GM18505 (cell line): ENCODE data around the gene LGI2.
"Not testable (repeated sequence)": the region's sequence is repeated elsewhere in the genome, so short reads cannot be mapped to it uniquely, and the experiment has no call there.

Source experiments
- ATAC-seq: cut with Tn5 transposase; IDR thresholded peaks from one replicate; pipeline ENCODE4 v1.9.1; 2021; ENCODE audit not compliant: unreplicated experiment
- POLR2A ChIP-seq: IDR thresholded peaks from 4 replicates; pipeline ENCODE4 v1.6.1; 2011; ENCODE audit warnings: borderline replicate concordance; ENCODE audit not compliant: insufficient read depth, insufficient read length; ENCODE audit errors: extremely low read depth

LGI2 gene

GRCh38 chr4:25020236-25020635 is 10.5 kb downstream of the LGI2 start:
- no peak for TF ChIP-seq POLR2A
- no peak for ATAC-seq

GRCh38 chr4:25019501-25019900 is 11.2 kb downstream of the LGI2 start:
- ATAC-seq, result no peak
- no peak for TF ChIP-seq POLR2A

GRCh38 chr4:25015012-25015411 is 15.7 kb downstream of the LGI2 start:
- ATAC-seq, result no peak
- no peak for TF ChIP-seq POLR2A

GRCh38 chr4:25014662-25014983 is 16.1 kb downstream of the LGI2 start:
- ATAC-seq, result not testable (repeated sequence)

- ATAC-seq, result no peak
- TF ChIP-seq POLR2A, result no peak
Observed at GRCh38 chr4:25013756-25014661, 16.7 kb downstream of the LGI2 start.

GRCh38 chr4:25012655-25013054 is 18.1 kb downstream of the LGI2 start:
- TF ChIP-seq POLR2A, result no peak
- ATAC-seq, result no peak

GRCh38 chr4:25011135-25011866 is 19.4 kb downstream of the LGI2 start:
- no peak for TF ChIP-seq POLR2A

GRCh38 chr4:25007598-25007997 is 23.1 kb downstream of the LGI2 start:
- no peak for ATAC-seq
- TF ChIP-seq POLR2A, result no peak

More at GRCh38 chr4:25011135-25011866, 19.4 kb downstream of the LGI2 start:
- ATAC-seq, result no peak

- no peak for TF ChIP-seq POLR2A
- ATAC-seq, result no peak
Observed at GRCh38 chr4:25002681-25003080, 28.1 kb downstream of the LGI2 start.

- ATAC-seq, result no peak
- TF ChIP-seq POLR2A, result no peak
Observed at GRCh38 chr4:25001509-25001908, 29.2 kb downstream of the LGI2 start.

- no peak for ATAC-seq
- TF ChIP-seq POLR2A, result no peak
Observed at GRCh38 chr4:25000639-25001038, 30.1 kb downstream of the LGI2 start.

- no peak for ATAC-seq
- TF ChIP-seq POLR2A, result no peak
Observed at GRCh38 chr4:24999392-25000089, 31.2 kb downstream of the LGI2 start.

GRCh38 chr4:24995346-24995919 is 35.3 kb downstream of the LGI2 start:
- no peak for TF ChIP-seq POLR2A
- ATAC-seq, result no peak

- TF ChIP-seq POLR2A, result no peak
- ATAC-seq, result no peak
Observed at GRCh38 chr4:24993551-24994080, 37.1 kb downstream of the LGI2 start.

GRCh38 chr4:24992968-24993367 is 37.8 kb downstream of the LGI2 start:
- no peak for ATAC-seq
- no peak for TF ChIP-seq POLR2A
